ENCODE data around the gene KRTAP9-6. TPM values are rescaled to one million over a fixed set of nuclear protein-coding genes. Genes with fewer than 3 reads are reported as not detected.

Gene KRTAP9-6
- total RNA-seq, 4 donors from 2014 or later, result not detected

- no peak for TF ChIP-seq CTCF (IDR thresholded peaks at IDR 0.05; ENCODE audit: low read depth)
Observed at GRCh38 chr17:41301204-41301790, 36.1 kb downstream of the KRTAP9-6 start.

GRCh38 chr17:41301916-41302901, 37.0 kb downstream of the KRTAP9-6 start, which contains the start of gene KRTAP29-1:
KRTAP29-1 (minus strand) TSS chr17:41302851; CDS start chr17:41302851, 0 bp downstream.
- no peak for TF ChIP-seq CTCF (IDR thresholded peaks at IDR 0.05; ENCODE audit: low read depth)

- no peak for TF ChIP-seq CTCF (IDR thresholded peaks at IDR 0.05; ENCODE audit: low read depth)
Observed at GRCh38 chr17:41302981-41303380, 37.8 kb downstream of the KRTAP9-6 start.

- TF ChIP-seq CTCF (IDR thresholded peaks at IDR 0.05; ENCODE audit: low read depth), result no peak
Observed at GRCh38 chr17:41304091-41304490, 38.9 kb downstream of the KRTAP9-6 start.

- no peak for TF ChIP-seq CTCF (IDR thresholded peaks at IDR 0.05; ENCODE audit: low read depth)
Observed at GRCh38 chr17:41307647-41308046, 42.5 kb downstream of the KRTAP9-6 start.

GRCh38 chr17:41308251-41308917, 43.2 kb downstream of the KRTAP9-6 start:
- no peak for TF ChIP-seq CTCF (IDR thresholded peaks at IDR 0.05; ENCODE audit: low read depth)

DNA sequence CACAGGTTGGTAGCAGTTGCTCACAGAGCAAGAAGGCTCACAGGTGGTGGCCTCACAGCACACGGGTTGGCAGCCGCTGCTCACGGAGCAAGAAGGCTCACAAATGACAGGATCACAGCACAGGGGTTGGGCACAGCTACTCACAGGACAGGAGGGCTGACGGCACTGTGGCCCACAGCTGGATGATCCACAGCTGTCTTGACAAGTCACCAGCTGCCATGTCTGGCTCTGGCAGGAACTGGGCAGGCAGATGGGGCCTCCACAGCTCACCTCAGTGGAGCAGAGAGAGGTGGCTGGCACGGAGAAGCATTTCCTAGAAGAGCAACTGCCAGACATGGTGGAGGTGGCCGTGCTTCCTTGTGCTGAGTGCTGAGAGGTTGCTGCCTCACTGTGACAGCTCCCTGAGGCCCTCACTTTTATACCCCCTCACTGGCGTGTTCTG, 43.8 kb downstream of the KRTAP9-6 start, which contains the start of gene KRTAP16-1:
Gene KRTAP16-1 (minus strand): TSS at position 392 of the 442 bp plus-strand sequence. CDS start 56 bp downstream, at position 336.
- no peak for TF ChIP-seq CTCF (IDR thresholded peaks at IDR 0.05; ENCODE audit: low read depth)

All from subcutaneous adipose tissue (tissue), 4 donors.